ENCODE measurements around the gene VRK2.

Gene VRK2

DNA sequence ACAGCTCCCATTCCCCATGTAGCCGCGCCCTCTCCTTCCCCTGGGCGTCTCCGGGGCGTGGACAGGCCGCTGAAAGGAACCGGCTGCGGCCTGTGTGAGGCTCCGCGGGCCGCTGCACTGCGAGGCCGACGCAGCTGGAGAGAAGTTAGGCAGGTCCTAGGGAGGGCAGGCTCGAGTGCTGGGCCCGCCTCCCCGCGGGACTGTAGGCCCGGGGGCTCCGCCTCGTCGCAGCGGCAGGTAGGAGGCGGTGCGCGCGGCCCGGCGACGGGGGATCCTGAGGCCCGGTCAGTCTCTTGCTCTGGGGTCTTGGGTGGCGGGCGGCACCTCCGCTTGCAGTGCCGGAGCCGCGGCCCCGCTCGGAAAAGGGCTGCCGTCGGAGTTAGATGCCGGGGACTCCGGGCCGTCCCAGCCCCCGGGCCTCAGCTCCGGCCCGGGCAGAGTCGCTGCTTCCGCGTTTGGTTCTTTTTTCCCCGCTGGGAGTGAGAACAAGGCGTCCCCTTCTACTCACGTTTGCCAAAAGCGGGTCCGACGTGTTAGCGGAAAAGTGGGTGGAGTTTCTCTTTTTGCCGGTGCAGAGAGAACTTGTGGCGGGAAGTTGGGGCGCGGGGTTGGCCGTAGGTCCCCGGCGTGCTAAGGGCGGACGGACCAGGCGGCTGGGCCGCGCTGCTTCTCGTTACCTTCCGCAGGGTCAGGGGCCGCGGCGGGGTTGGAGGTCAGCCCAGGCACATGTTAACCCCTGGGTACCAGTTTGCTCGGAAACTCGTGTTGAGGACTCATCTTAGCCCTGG is at the start of gene VRK2:
Gene VRK2 (plus strand): TSS at position 222 of the 788 bp plus-strand sequence. CDS start 2,026 bp downstream, outside the sequence.
- DNase-seq: peak; percentile 75 to 83

- no peak for DNase-seq
Measured at GRCh38 chr2:58006256-58006951, 40.2 kb upstream of the VRK2 start.

DNA sequence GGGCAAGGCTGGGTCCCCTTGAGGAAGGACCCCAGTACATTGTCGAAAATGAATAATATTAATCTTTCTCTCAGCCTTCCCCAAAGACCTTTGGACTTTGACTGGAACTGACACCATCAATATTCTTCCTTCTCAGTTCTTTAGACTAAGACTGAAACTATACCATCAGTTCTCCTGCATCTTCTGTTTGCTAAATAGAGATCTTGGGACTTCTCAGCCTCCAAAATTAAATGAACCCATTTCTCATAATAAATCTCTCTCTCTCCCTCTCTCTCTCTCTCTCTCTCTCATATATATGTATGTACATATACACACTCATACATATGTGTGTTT is 39.7 kb upstream of the VRK2 start:
- no peak for DNase-seq

GRCh38 chr2:58010599-58010998 is 36.0 kb upstream of the VRK2 start:
- DNase-seq: no peak

- DNase-seq: no peak
Measured at GRCh38 chr2:58019229-58019628, 27.4 kb upstream of the VRK2 start.

GRCh38 chr2:58025150-58025933 is 21.3 kb upstream of the VRK2 start:
- DNase-seq: no peak

- DNase-seq: no peak
Measured at GRCh38 chr2:58027029-58027428, 19.6 kb upstream of the VRK2 start.

DNA sequence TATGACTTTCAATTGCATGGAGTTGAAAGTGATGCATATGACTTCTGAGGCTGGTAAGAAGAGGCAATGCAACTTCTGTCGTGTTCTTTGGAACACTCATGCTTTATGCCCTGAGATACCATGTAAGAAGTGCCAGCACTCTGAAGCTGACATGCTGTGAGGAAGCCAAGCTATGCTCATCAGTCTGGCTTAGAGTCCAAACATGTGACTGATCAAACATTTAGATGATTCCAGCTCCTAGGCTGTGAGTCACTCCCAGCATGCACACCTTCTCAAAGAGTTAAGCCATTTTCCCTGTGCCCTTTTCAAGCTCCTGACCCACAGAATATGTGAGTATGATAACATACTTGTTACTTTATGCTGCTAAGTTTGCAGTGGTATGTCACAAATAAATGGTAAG is 15.8 kb upstream of the VRK2 start:
- no peak for DNase-seq

GRCh38 chr2:58032016-58032763 is 14.4 kb upstream of the VRK2 start:
- no peak for DNase-seq

GRCh38 chr2:58032764-58033080 is 13.9 kb upstream of the VRK2 start:
- no peak for DNase-seq

GRCh38 chr2:58033530-58033929 is 13.1 kb upstream of the VRK2 start:
- no peak for DNase-seq

- no peak for DNase-seq
Measured at GRCh38 chr2:58035352-58035751, 11.3 kb upstream of the VRK2 start.

- no peak for DNase-seq
Measured at GRCh38 chr2:58039170-58039611, 7.4 kb upstream of the VRK2 start.

DNA sequence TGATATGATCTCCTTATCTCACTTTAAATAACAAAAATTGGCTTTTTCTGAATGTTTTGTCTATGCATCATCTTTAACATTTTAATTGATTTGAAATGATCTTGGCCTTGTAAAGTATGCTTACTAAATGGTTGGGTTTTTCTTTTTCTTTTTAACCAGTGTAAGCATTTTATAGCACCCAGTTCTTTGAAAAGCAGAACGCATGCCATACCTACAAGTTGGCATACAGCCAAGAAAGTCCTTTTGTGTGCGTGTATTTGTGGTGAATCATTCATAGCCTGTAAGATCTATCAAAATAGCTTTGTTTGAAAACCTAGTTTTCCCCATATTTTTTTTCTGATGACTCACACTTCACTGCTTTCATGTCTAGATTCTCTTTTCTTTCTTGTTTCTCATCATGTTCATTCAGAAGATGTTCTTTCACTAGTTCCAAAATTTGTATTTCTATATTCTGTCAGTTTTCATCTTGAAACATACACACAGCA is 4.1 kb upstream of the VRK2 start:
- DNase-seq: peak; percentile 28 to 31

- no peak for DNase-seq
Measured at GRCh38 chr2:58044145-58044544, 2.5 kb upstream of the VRK2 start.

DNA sequence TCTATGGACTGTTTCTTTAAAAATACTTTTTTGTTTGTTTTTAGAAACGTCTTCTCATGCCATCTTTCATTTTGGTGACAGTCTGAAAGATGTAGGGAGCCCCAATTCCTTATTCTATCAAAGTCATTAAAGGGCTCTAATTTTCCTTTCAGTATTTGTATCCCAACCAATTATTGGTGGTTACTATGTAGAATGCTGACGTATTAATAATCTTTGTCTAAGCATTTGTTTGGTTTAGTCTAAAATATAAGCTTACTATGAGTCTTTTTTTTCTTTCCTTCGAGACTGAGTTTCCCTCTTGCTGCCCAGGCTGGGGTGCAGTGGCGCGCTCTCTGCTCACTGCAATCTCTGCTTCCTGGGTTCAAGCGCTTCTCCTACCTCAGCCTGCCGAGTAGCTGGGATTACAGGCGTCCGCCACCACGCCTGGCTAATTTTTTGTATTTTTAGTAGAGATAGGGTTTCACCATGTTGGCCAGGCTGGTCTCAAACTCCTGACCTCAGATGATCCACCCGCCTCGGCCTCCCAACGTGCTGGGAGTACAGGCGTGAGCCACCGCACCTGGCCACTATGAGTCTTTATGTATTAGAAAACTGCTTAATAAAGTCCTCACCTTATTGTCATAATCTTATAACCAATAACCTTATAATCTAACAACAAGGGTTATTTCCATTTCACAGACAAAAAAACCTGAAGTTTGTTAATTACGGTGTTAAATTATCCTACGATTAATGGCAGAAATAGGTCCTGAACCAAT is 849 bp upstream of the VRK2 start:
- no peak for DNase-seq

DNA sequence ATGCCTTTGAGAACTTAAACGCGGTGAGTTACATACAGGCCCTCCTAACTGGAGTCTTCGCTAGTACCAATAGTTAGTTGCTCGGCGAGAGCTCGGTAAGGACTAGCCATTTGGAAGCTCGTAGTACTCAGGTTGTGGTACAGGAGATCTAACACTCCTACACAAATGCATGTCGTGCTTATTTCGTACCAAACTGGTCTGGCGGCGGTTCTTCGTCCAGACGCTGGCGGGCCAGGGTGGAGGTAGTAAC is 346 bp upstream of the VRK2 start:
- DNase-seq: no peak

GRCh38 chr2:58047373-58047935 is 848 bp downstream of the VRK2 start:
- no peak for DNase-seq

GRCh38 chr2:58047961-58048360 is 1.4 kb downstream of the VRK2 start:
- no peak for DNase-seq

- no peak for DNase-seq
Measured at GRCh38 chr2:58051445-58051844, 4.8 kb downstream of the VRK2 start.

DNA sequence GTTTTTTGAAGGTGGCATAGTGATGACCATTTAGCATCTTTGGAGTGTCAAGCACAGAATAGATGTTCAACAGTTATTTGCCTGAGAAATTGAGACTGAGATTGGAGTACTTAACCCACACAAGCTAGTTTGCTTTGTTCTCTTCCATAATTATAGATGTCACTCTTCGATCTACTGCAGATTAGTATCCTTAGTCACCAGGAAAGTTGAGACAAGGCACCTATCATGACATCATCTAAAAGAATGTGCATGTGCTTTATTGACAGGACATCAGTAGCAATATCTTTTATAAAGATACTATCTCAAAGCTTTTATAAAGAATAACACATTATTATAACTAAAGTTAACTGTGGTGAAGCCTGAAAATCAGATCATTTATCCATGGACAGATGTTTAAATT is 6.4 kb downstream of the VRK2 start:
- DNase-seq: no peak

DNA sequence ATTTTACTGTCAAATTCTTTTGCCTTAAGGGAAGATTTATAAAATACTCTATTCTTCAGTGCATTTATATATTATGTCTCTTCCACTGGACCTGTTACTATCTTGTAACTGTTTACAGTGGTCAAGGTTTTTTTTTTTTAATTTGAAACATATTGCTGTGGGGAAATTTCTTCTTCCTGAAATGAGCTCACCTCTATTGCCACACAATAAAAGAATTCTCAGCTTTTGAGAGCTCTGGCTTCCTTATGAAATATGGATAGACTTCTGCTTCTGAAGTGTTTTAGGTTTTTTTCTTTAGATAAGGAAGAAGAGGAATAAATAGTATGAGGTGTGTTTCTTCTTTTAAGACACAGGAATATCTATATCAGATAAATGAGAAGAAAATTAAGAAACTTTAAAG is 7.7 kb downstream of the VRK2 start:
- no peak for DNase-seq
